HEK293 (cell line): ENCODE measurements around the gene CDON.

Source experiments
- CTCF ChIP-seq: fragments of 450-650 bp; formaldehyde crosslinking; IDR thresholded peaks from 2 replicates; pipeline ENCODE4 v1.5.1; 2016; ENCODE audit warnings: missing biosample characterization, missing genetic modification characterization
- REST ChIP-seq: fragments of 450-650 bp; formaldehyde crosslinking; IDR thresholded peaks from 2 replicates; pipeline ENCODE4 v1.5.1; 2016; ENCODE audit warnings: missing biosample characterization, missing genetic modification characterization
- ZBTB26 ChIP-seq: fragments of 450-650 bp; formaldehyde crosslinking; optimal IDR thresholded peaks from 2 replicates; pipeline ENCODE3; 2016; ENCODE audit warnings: missing biosample characterization, mild to moderate bottlenecking, missing genetic modification characterization
- ZNF623 ChIP-seq: fragments of 450-650 bp; formaldehyde crosslinking; IDR thresholded peaks from 2 replicates; pipeline ENCODE4 v1.5.1; 2016; ENCODE audit warnings: missing biosample characterization, missing genetic modification characterization

GRCh38 chr11:125976156-125976555, 86.5 kb downstream of the CDON start:
- no peak for TF ChIP-seq REST (tag by site-specific recombination)
- TF ChIP-seq ZNF623 (tag by site-specific recombination), result no peak
- no peak for TF ChIP-seq CTCF (tag by site-specific recombination)
- TF ChIP-seq ZBTB26, result no peak
